Prostate gland (tissue), 2 donors: ENCODE measurements around the gene WDR83. TPM values are rescaled to one million over a fixed set of nuclear protein-coding genes. Genes with fewer than 3 reads are reported as not detected.
A peak's percentile ranks its signal among the peaks of the same experiment; 100 is the strongest.

Experiments used
- DNase-seq: peaks from one replicate; pipeline ENCODE4 v3.0.0-alpha.2; 2019; ENCODE audit warnings: low spot score
- H3K27ac ChIP-seq, 2 donors: fragments of 200-600 bp; sonication (generic); 2 replicates each; pipeline ENCODE4 v1.5.1; 2017 to 2019
- H3K27me3 ChIP-seq: fragments of 200-600 bp; sonication (generic); replicated peaks from 2 replicates; pipeline ENCODE4 v1.5.1; 2019; ENCODE audit not compliant: insufficient read depth
- H3K36me3 ChIP-seq, 2 donors: fragments of 200-600 bp; sonication (generic); 1 replicate in 1 of 2; 2 replicates in 1 of 2; pipeline versions ENCODE4 v1.5.1 to v1.8.1; 2017 to 2019
- H3K4me1 ChIP-seq: fragments of 200-600 bp; sonication (generic); replicated peaks from 2 replicates; pipeline ENCODE4 v1.5.1; 2019
- H3K4me3 ChIP-seq, 2 donors: fragments of 200-600 bp; sonication (generic); 2 replicates each; pipeline ENCODE4 v1.5.1; 2017 to 2019
- H3K9me3 ChIP-seq: fragments of 200-600 bp; sonication (generic); 2 replicates; pipeline ENCODE4 v1.5.1; 2017
- CTCF ChIP-seq, 4 experiments: fragments of 200-600 bp in 2 of 4; fragments of 450-650 bp in 2 of 4; sonication (generic) in 2 of 4; IDR thresholded peaks; 1 replicate in 3 of 4; 2 replicates in 1 of 4; pipeline ENCODE4 v1.5.1; 2016 to 2019; ENCODE audit warnings: antibody characterized with exemption in 4 of 4, mild to moderate bottlenecking in 2 of 4, moderate library complexity in 2 of 4
- POLR2A ChIP-seq: fragments of 450-650 bp; IDR thresholded peaks from one replicate; pipeline ENCODE4 v1.6.1; 2016; ENCODE audit warnings: antibody characterized with exemption, mild to moderate bottlenecking
- POLR2AphosphoS5 ChIP-seq: sonication (generic); formaldehyde crosslinking; IDR thresholded peaks from one replicate; pipeline ENCODE4 v1.6.1; 2017; ENCODE audit warnings: antibody characterized with exemption
- WGBS: methylation state at CpG from one replicate; pipeline ENCODE4 v1.1.5; 2018; 5-methylcytosine and 5-hydroxymethylcytosine counted together
- intact Hi-C: fragments of 100-400 bp; cut with DNase I; formaldehyde crosslinking; loops from one replicate; pipeline ENCODE4 v1.14.2; 2022
- total RNA-seq, 2 donors: library from RNA; depleted of rRNA; stranded (reverse); fragments of >200 nt; gene quantifications; one replicate each; pipeline ENCODE4 v1.1.0, GENCODE V29; 2016

The WDR83 gene
- total RNA-seq, 2 donors from 2014 or later, result 14.9 to 16.2 TPM

DNA sequence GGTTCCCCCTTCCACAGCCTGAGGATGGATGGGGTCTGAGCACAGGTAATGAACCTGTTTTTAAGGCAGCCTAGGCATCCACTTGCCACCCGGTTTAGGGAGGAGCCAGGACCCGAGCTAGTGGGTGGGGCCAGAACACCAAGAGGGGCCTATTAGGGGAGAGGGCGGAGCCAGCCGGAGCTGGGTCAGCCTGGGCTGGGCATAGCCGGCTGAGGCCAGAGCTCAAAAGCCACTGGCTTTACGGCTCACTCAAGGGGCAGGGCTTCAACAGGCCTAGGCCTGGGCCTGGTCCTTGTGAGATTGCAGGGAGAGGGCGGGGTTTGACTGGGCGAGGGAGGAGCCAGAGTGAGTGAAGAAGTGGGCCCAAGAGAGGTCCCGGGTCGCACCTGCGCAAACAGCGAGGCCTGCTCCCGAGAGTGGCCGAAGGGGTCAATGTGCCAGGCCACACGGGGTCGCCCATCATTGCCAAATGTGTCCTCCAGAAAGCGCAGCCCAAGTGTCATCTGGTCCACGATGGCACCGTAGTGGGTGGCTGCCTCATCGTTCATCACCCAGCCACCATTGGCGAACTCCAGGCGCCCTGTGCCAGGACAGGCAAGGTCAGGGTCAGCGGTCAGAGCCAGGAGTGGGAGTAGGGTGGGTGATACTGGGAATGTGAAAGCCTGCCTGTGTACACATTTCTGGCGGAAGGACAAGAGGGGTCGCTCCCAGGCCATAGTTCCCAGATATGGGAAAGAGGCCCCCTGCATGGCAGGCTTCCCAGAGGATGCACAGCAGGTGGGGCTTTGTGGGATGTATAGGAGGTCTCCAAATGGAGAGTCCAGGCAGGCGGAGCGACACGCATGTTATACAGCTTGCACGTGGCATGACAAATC, 2.0 kb upstream of the WDR83 start:
- Histone ChIP-seq H3K36me3 (no peaks in the 10 kb centered on the region), H3K4me1 (peaks cover 13% of the 10 kb centered on the region), H3K4me3 (no peak overlapping the region), H3K27ac (no peak overlapping the region), H3K9me3 (no peaks in the 10 kb centered on the region), H3K27me3 (no peaks in the 10 kb centered on the region)
- intact Hi-C loops, result loop anchor here (5.0 kb wide), 1 partner anchor 52 kb away; the partner anchor contains the start of genes ZNF490 and ZNF791
- DNase-seq, result no peak
- 80% methylated on average over 29 of the region's 29 CpGs for WGBS
- TF ChIP-seq CTCF (IDR thresholded peaks at IDR 0.05) (no peak), POLR2A (no peak), POLR2AphosphoS5 (no peak)

- Histone ChIP-seq H3K4me3 (no peak overlapping the region), H3K4me1 (peaks cover 16% of the 10 kb centered on the region), H3K27me3 (no peaks in the 10 kb centered on the region), H3K36me3 (no peaks in the 10 kb centered on the region), H3K27ac (no peak overlapping the region), H3K9me3 (no peaks in the 10 kb centered on the region)
- no peak for DNase-seq
- 84% methylated on average over 10 of the region's 10 CpGs for WGBS
- TF ChIP-seq CTCF (IDR thresholded peaks at IDR 0.05) (no peak), POLR2A (no peak), POLR2AphosphoS5 (no peak)
- intact Hi-C loops, result loop anchor here (5.0 kb wide), 1 partner anchor 53 kb away; the partner anchor contains the start of genes ZNF490 and ZNF791
These were observed 1.4 kb upstream of the WDR83 start for GRCh38 chr19:12665281-12665573.

GRCh38 chr19:12665671-12666264, 839 bp upstream of the WDR83 start:
- Histone ChIP-seq H3K27ac (no peak overlapping the region), H3K4me1 (peaks cover 21% of the 10 kb centered on the region), H3K36me3 (no peaks in the 10 kb centered on the region), H3K27me3 (no peaks in the 10 kb centered on the region), H3K4me3 (peak overlapping the region; percentile 86 to 87), H3K9me3 (no peaks in the 10 kb centered on the region)
- no peak for DNase-seq
- WGBS, result 35% methylated on average over 12 of the region's 12 CpGs
- intact Hi-C loops, result loop anchor here (5.0 kb wide), 1 partner anchor 53 kb away; the partner anchor contains the start of genes ZNF490 and ZNF791
- TF ChIP-seq POLR2AphosphoS5 (no peak), POLR2A (no peak), CTCF (IDR thresholded peaks at IDR 0.05) (no peak)

- no peaks in the 10 kb centered on the region for H3K27me3 ChIP-seq
- H3K9me3 ChIP-seq, result no peaks in the 10 kb centered on the region
- H3K4me1 ChIP-seq, result peaks cover 22% of the 10 kb centered on the region
- TF ChIP-seq POLR2A, result no peak
- no peak for TF ChIP-seq POLR2AphosphoS5
- TF ChIP-seq CTCF (IDR thresholded peaks at IDR 0.05), result no peak
- no peaks in the 10 kb centered on the region for H3K36me3 ChIP-seq
- no peak for DNase-seq
- H3K27ac ChIP-seq, result no peak overlapping the region
- intact Hi-C loops, result loop anchor here (5.0 kb wide), 1 partner anchor 56 kb away; the partner anchor contains the start of genes ZNF490 and ZNF791
- WGBS, result 70% methylated on average over 4 of the region's 4 CpGs
- H3K4me3 ChIP-seq, result peak overlapping the region in 1 of 2 donors; percentile 83
These were observed 1.2 kb downstream of the WDR83 start for GRCh38 chr19:12667731-12668302.
